Upper lobe of left lung (tissue), 6 donors: ENCODE data around the gene ATXN7L1. TPM values are rescaled to one million over a fixed set of nuclear protein-coding genes. Genes with fewer than 3 reads are reported as not detected.

Experiments used
- ATAC-seq, 2 donors: fragments of 200-7000 bp; cut with Tn5 transposase; one replicate each; pipeline ENCODE4 v1.9.1; 2022; ENCODE audit warnings: mild to moderate bottlenecking in 2 of 2, moderate library complexity in 2 of 2; ENCODE audit not compliant: low FRiP score in 2 of 2
- DNase-seq, 2 donors: peaks; one replicate each; pipeline ENCODE4 v3.0.0-alpha.2; 2019 to 2020
- H3K27ac ChIP-seq, 4 donors: fragments of 200-600 bp; sonication (generic); one replicate each; pipeline ENCODE4 v1.5.1; 2016 to 2019
- H3K27me3 ChIP-seq, 4 donors: fragments of 200-600 bp; sonication (generic); one replicate each; pipeline ENCODE4 v1.5.1; 2017 to 2019
- H3K36me3 ChIP-seq, 4 donors: fragments of 200-600 bp; sonication (generic); one replicate each; pipeline ENCODE4 v1.5.1; 2016 to 2019
- H3K4me1 ChIP-seq, 4 donors: fragments of 200-600 bp; sonication (generic); one replicate each; pipeline ENCODE4 v1.5.1; 2018 to 2019
- H3K4me3 ChIP-seq, 4 donors: fragments of 200-600 bp; sonication (generic); one replicate each; pipeline ENCODE4 v1.5.1; 2017 to 2019; ENCODE audit warnings: mild to moderate bottlenecking in 2 of 4, moderate library complexity in 1 of 4
- H3K9me3 ChIP-seq, 4 donors: fragments of 200-600 bp; sonication (generic); one replicate each; pipeline ENCODE4 v1.5.1; 2018 to 2019
- EP300 ChIP-seq, 4 donors: sonication (generic); formaldehyde crosslinking; IDR thresholded peaks; one replicate each; pipeline ENCODE4 v1.5.1; 2017; ENCODE audit warnings: antibody characterized with exemption in 4 of 4, control low read depth in 2 of 4
- POLR2A ChIP-seq, 4 donors: fragments of 450-650 bp; IDR thresholded peaks; one replicate each; pipeline ENCODE4 v1.5.1; 2016 to 2017; ENCODE audit warnings: antibody characterized with exemption in 4 of 4, mild to moderate bottlenecking in 2 of 4
- POLR2AphosphoS5 ChIP-seq, 2 donors: sonication (generic); formaldehyde crosslinking; IDR thresholded peaks; one replicate each; pipeline ENCODE4 v1.5.1; 2017; ENCODE audit warnings: antibody characterized with exemption in 2 of 2
- WGBS, 2 donors: methylation state at CpG; one replicate each; pipeline ENCODE4 v1.1.5; 2017 to 2018; 5-methylcytosine and 5-hydroxymethylcytosine counted together
- total RNA-seq, 6 donors: library from RNA; depleted of rRNA in 4 of 6; stranded (reverse); fragments of >200 nt in 4 of 6; gene quantifications; one replicate each; pipeline versions ENCODE4 v1.1.0 to v1.2.1, GENCODE V29; 2016 to 2021
- TF ChIP-seq, protein P1 (sequence below), 6 experiments: fragments of 450-650 bp in 4 of 6; fragments of 200-600 bp in 2 of 6; sonication (generic) in 2 of 6; IDR thresholded peaks; one replicate each; pipeline ENCODE4 v1.5.1; 2016 to 2019; ENCODE audit warnings: antibody characterized with exemption in 6 of 6
- donor health status: DM: no; HTN: no; CAD: no; lungs with moderate emphysema.
- donor health status: DM: no; HTN: yes; CAD: no; lungs with severe emphysema.

ATXN7L1 gene
- total RNA-seq, 6 donors from 2014 or later, result 7.1 to 43.0 (median 13.4) TPM

DNA sequence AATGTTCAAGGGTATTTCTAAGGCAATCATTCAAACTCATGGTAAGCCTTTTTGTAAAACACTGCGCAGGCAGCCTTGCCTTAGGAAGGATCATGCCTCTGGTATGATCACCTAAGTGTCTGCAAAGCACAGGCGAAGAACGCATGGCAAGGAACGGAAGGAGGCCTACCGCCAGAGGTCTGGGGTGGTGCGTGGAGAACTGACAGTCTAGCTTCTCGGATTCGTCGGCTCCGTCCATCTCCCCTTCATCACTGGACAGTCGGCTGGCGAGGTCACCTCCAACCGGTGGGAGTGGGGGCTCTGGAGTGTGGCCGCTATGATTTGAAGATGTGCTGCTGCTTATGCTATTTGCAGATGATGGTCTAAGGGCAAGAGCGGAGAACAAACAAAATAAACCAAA lies 252.5 kb downstream of the ATXN7L1 start:
- H3K27ac ChIP-seq, result no peak overlapping the region
- DNase-seq (no peak), ATAC-seq (no peak)
- peaks cover 10 to 41% (median 19%) of the 10 kb centered on the region in 4 donors for H3K36me3 ChIP-seq
- H3K9me3 ChIP-seq, result no peaks in the 10 kb centered on the region
- H3K4me3 ChIP-seq, result no peak overlapping the region
- H3K4me1 ChIP-seq, result no peaks in the 10 kb centered on the region
- H3K27me3 ChIP-seq, result no peaks in the 10 kb centered on the region
- TF ChIP-seq POLR2A (IDR thresholded peaks at IDR 0.05), result no peak
- TF ChIP-seq, protein P1, sequence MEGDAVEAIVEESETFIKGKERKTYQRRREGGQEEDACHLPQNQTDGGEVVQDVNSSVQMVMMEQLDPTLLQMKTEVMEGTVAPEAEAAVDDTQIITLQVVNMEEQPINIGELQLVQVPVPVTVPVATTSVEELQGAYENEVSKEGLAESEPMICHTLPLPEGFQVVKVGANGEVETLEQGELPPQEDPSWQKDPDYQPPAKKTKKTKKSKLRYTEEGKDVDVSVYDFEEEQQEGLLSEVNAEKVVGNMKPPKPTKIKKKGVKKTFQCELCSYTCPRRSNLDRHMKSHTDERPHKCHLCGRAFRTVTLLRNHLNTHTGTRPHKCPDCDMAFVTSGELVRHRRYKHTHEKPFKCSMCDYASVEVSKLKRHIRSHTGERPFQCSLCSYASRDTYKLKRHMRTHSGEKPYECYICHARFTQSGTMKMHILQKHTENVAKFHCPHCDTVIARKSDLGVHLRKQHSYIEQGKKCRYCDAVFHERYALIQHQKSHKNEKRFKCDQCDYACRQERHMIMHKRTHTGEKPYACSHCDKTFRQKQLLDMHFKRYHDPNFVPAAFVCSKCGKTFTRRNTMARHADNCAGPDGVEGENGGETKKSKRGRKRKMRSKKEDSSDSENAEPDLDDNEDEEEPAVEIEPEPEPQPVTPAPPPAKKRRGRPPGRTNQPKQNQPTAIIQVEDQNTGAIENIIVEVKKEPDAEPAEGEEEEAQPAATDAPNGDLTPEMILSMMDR (IDR thresholded peaks at IDR 0.05), result no peak
- no peak for TF ChIP-seq POLR2AphosphoS5 (IDR thresholded peaks at IDR 0.05)
- 95 to 96% methylated on average over 15 of the region's 15 CpGs for WGBS, 2 donors

DNA sequence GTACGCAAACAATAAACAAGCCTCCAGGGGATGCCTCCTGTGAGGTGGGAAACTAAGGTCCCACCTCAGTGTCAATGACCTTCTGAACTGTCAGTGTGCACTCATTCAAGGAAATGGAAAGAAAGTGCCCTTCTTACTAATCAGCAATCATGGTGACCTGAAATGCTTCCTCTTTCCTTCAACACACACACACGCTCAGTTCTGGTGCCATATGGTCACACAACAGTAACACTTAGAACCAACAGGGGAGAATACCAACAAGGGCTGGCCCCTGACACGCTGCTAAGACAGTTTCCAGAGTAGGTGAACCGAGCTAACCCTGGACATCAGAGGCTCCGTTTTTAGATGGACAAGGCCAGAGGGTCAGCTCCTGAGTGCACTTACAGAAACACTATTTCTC lies 253.0 kb downstream of the ATXN7L1 start:
- TF ChIP-seq EP300 (IDR thresholded peaks at IDR 0.05) (no peak), POLR2A (IDR thresholded peaks at IDR 0.05) (no peak), POLR2AphosphoS5 (IDR thresholded peaks at IDR 0.05) (no peak)
- TF ChIP-seq, protein P1 (IDR thresholded peaks at IDR 0.05), result no peak
- no peaks in the 10 kb centered on the region for H3K27me3 ChIP-seq
- no peak overlapping the region for H3K4me3 ChIP-seq
- 88 to 91% methylated on average over 5 of the region's 5 CpGs for WGBS, 2 donors
- H3K4me1 ChIP-seq, result no peaks in the 10 kb centered on the region
- DNase-seq (no peak), ATAC-seq (no peak)
- no peak overlapping the region for H3K27ac ChIP-seq
- no peaks in the 10 kb centered on the region for H3K9me3 ChIP-seq
- peaks cover 10 to 46% (median 21%) of the 10 kb centered on the region in 4 donors for H3K36me3 ChIP-seq

DNA sequence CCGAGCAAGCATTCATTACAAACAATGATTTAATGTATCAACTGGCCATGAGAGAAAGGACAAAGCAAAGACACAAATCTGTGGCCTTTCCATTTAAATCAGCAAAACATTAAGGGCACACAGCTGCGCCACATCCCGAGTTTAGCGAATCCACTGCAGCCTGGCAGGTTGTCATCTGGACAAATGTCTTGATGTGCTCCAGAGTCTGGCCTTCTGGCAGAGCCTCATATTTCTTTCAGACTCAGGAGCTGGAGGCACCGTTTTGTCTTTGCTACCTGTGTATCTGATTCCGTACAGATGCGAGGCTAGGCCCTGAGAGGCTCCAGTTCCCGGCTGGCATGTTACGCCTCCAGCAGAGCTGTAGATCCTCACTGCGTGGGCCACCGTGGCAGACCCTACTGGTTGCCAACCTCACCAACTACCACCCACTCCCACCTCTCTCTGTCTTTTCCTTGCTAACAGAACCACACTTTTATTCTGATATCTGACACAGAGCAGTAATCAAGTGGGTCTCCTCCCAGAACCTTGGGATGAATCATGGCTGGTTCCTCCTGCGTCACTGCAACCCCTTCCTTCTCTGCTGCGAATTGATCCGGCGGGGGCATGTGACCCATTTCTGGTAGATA lies 254.2 kb downstream of the ATXN7L1 start:
- Histone ChIP-seq H3K4me1 (no peaks in the 10 kb centered on the region), H3K9me3 (no peaks in the 10 kb centered on the region), H3K27ac (no peak overlapping the region), H3K36me3 (peaks cover 10 to 51% (median 26%) of the 10 kb centered on the region in 4 donors), H3K4me3 (no peak overlapping the region), H3K27me3 (no peaks in the 10 kb centered on the region)
- no peak for DNase-seq
- TF ChIP-seq, protein P1 (IDR thresholded peaks at IDR 0.05), result no peak
- TF ChIP-seq POLR2A (IDR thresholded peaks at IDR 0.05) (no peak), POLR2AphosphoS5 (IDR thresholded peaks at IDR 0.05) (no peak), EP300 (IDR thresholded peaks at IDR 0.05) (no peak)
- no peak for ATAC-seq
- WGBS, 2 donors, result 89 to 96% methylated on average over 13 to 15 of the region's 15 CpGs

DNA sequence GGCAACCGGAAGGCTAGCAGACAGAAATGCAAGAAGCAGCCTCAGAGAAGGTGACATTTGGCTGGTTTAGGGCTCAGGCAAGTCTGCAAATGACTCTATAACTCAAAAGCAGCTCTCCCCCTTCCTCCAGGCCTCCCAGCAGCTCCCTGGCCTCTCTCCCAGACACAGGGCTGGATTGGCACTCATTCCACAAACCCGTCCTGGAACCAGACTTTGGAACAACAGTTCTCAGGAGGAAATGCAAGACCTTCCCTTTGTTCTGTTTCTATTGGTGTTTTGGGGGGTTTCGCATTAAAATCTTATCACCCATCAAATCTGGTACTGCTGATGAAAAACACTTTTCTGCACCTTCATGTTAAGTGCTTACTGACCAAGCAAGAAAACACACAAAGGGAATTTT lies 254.8 kb downstream of the ATXN7L1 start:
- DNase-seq (no peak), ATAC-seq (no peak)
- peaks cover 10 to 49% (median 26%) of the 10 kb centered on the region in 4 donors for H3K36me3 ChIP-seq
- no peaks in the 10 kb centered on the region for H3K27me3 ChIP-seq
- no peak overlapping the region for H3K27ac ChIP-seq
- H3K9me3 ChIP-seq, result no peaks in the 10 kb centered on the region
- H3K4me3 ChIP-seq, result no peak overlapping the region
- TF ChIP-seq POLR2AphosphoS5 (IDR thresholded peaks at IDR 0.05) (no peak), EP300 (IDR thresholded peaks at IDR 0.05) (no peak), POLR2A (IDR thresholded peaks at IDR 0.05) (no peak)
- TF ChIP-seq, protein P1 (IDR thresholded peaks at IDR 0.05), result no peak
- no peaks in the 10 kb centered on the region for H3K4me1 ChIP-seq
- WGBS, 2 donors, result 78 to 84% methylated on average over 3 of the region's 3 CpGs

DNA sequence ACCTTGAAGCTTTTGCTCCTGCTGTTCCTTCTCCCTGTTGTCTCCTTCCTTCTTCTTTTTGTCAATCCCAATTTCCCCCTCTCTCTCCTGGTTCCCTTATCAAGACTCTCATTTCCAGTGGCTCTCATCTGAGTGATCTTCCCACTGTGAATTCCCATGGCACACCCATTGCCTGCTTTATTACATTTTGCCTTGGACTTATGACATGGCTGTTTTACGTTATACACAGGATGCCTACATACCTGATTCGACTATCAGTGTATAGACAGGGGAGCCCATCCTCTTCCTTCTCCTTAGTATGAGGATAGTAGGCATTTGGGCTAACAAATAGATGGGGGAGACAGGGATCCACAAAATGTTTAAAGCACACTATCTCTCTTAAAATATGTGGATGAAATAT lies 255.2 kb downstream of the ATXN7L1 start:
- no peak for DNase-seq
- Histone ChIP-seq H3K36me3 (peaks cover 10 to 48% (median 27%) of the 10 kb centered on the region in 4 donors), H3K4me1 (no peaks in the 10 kb centered on the region), H3K27me3 (no peaks in the 10 kb centered on the region), H3K27ac (no peak overlapping the region), H3K4me3 (no peak overlapping the region), H3K9me3 (no peaks in the 10 kb centered on the region)
- 46 to 48% methylated on average over 2 of the region's 2 CpGs for WGBS, 2 donors
- ATAC-seq, result no peak
- TF ChIP-seq, protein P1 (IDR thresholded peaks at IDR 0.05), result no peak
- no peak for TF ChIP-seq EP300 (IDR thresholded peaks at IDR 0.05)
- TF ChIP-seq POLR2AphosphoS5 (IDR thresholded peaks at IDR 0.05), result no peak
- no peak for TF ChIP-seq POLR2A (IDR thresholded peaks at IDR 0.05)
